HG03342 (cell line): ENCODE results near the gene FBLN2.

Source experiments
- ATAC-seq: cut with Tn5 transposase; IDR thresholded peaks from one replicate; pipeline ENCODE4 v1.9.1; 2021; ENCODE audit warnings: mild to moderate bottlenecking, moderate library complexity; ENCODE audit not compliant: unreplicated experiment

The FBLN2 gene

DNA sequence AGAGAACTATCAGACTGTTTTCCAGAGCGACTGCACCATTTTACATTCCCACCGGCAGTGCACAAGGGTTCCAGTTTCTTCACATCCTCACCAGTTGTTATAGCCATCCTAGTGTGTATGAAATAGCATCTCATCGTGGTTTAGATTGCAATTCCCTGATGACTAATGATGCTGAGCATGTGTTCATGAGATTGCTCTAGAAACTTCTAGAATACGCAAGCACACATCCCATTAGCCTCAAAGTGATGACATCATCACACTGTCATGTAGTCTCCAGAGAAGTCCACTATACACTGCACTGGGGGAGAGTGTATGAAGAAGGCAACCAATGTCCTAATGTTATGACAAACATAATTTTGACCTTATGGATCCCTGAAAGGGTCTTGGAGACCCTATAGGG is 30.1 kb downstream of the FBLN2 start:
- ATAC-seq: no peak

DNA sequence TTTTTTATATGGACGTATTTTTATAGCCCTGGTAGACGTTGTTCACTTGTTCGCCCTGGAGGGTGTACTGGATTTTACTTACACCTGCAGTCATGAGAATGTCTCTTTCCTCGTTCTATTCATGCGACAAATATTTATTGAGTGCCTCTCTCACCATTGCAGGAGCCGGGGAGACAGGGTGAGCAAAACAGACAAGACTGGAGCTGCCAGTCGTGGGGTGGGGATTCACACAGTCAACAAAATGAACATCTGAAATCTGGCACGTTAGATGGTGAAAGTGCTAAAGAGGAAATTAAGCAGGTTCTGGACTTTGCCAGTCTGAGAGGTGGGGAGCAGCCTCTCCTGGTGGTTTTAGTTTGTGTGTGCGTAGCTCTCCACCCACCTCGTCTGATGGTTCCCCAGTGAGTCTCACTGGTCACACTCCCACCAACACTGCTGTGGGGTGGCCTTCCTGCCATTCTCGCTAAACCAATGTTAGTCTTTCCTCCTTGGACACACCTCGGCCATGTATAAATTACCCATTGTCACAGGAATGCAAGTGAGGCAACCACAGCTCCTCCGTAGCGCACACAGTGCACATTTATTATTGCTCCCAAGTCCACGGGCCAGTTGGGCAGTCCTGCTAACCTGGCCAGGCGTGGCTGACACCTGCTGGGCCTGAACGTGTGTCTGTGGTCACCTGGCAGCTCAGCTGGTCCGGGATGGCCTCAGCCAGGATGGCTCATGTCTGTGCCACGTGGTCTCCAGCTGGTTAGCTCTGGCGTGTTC is 31.5 kb downstream of the FBLN2 start:
- no peak for ATAC-seq

DNA sequence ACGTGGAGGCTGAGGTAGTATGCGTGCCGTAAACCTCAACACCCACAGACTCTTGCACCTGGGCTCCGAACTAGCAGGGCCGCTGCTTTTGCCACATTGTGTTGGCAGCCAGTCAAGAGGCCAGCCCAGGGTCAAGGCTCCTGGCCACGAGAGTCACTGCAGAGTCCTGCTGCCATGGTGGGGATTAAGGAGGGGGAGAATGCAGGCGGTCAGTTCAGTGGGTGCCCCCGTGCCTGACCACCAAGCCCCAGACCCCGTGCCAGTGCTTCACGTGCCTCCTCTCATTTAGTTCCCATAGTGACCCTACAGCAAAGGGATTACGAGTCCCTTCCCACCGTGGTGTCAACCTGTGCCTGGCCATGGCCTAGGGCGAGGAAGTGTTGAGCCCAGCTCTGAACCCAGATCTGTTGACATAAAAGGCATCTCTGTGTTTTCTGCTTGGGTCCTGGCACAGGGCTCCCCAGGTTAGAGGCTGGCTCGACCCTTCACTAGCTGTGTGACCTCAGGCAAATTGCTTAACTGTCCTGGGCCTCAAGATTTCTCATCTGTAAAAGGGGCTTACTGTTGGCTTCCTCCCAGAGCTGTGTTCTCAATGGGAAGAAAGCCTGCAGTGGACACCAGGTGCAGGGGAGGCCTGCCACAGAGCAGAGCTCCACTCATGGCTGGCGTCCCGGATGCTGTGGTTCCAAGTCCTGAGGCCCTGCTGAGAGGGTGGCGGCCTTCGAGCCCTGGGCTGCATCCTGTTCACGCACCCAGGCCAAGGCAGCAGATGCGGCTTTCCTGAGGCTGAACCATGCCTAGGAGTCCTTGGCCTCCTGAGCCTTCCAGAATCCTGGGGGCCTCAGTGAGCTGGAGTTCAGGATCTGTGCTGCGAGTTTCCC is 32.8 kb downstream of the FBLN2 start:
- no peak for ATAC-seq

DNA sequence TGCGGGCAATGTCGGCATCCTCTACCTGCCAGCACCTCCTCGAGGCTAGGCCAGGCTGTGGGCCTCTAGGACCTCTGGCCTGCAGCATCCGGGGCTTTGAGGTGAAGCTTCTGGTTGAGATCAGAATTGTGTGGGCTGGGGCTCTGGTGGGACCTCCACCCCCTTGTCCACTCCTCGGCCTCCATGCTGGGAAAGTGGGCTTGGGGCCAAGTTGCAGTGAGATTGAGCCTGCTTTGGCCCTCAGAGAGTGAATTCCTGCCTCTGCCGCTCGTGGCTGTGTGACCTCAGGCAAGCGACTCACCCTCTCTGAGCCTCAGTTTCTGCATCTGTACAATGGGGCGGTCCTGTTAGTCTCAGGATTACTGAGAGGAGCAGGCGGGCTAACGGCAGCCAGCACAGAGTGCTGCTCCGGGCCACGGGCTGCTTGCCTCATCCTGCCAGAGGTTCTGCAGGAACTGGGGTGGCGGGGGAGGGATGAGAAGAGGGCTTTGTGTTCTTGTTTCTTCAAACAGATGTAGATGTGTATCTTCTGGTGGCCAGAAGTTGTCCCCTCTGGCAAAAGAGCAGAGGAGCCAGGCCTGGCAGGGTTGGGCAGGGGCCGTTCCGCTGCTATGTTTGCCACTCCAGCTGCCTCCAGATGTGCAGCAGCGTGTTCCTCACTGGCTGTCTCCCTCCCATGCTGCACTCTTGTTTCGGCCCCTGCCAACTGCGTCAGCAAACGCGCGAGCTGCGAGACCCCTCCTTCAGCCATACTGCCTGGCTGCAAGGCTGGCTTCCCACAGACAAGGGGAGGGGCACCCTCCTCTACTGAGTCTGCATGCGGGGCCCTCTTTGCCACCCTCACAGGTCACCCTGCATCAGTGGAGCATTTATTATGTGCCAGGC is 33.7 kb downstream of the FBLN2 start:
- ATAC-seq: no peak

DNA sequence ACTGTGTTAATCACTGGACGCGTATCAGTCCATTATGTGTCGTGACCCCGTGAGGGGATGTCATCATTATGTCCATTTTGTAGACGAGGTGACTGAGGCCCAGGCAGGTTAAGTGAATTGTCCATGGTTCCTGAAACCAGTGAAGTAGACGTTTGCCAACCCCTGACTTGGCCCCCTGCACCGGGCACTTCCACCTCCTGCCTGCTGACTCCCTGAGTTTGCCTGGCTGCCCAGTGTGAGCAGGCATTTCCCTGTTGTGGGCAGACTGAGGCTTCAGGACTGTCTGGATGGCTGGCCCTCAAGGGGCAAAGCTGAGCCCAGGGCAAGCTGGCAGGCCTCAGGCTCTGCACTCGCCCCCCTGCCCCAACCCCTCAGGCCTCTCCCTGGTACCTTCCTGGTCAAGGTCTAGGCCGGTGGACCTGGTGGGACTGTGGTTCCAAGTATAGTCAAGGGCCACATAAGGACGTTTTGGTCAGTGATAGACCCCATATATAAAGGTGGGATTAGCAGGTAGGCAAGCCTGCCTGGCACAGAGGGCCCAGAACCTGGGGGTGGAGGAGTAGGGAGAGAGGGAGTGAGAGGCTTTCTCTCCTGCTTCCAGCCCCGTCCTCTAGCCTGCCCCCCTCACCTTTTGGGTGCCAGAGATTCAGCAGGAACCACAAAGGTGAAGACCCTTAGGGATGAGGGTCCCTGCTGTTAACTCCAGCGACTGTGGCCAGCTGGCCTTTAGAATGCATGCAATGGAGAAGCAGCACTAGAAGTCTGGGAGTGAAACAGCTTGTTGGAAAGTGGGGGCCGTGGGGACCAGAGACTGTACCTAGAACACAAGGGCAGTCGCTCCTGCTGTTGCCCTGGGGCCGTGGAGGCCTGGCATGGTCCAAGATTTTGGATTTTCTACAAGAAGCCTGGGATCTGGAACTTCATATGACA is 34.6 kb downstream of the FBLN2 start:
- no peak for ATAC-seq

DNA sequence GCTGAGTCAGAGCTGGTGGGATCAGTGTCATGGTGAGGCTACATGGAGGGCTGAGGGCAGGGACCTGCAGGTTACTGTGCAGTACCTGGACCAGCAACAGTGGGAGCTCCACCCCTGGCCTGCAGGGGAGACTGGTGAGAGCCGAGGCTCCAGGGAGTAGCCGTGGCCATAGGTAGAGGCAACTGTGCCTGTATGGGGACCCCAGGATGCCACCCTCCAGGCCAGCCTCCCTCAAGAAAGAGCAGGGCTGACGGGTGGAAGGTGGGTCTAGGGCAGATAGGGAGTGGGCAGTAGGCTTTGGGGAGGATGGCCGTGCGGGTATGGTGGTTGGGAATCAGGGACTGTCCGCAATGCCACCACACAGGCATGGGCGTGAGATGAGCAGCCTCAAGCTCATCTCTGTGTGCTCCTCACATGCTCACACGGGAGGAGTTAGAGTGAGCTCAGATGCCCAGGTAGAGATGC is 35.5 kb downstream of the FBLN2 start:
- no peak for ATAC-seq

DNA sequence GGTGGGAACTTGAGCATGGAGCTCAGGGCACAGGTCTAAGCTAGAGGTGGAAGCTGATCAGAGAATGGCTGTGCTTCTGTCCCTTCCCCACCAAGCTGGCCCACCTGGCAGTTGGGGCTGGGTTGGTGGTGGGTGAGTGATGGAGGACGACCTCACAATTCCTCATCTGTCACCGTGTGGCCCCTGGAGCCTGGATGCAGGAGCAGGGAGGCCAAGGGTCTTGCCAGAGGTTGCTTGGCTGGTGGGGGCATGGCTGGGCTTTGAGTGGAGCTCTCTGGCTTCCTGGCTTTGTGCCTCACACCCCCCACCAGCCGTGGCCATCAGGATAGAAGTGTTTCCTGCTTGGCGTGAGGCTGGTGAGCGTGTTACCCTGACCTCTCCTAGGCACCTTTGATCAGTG is 36.0 kb downstream of the FBLN2 start:
- no peak for ATAC-seq

DNA sequence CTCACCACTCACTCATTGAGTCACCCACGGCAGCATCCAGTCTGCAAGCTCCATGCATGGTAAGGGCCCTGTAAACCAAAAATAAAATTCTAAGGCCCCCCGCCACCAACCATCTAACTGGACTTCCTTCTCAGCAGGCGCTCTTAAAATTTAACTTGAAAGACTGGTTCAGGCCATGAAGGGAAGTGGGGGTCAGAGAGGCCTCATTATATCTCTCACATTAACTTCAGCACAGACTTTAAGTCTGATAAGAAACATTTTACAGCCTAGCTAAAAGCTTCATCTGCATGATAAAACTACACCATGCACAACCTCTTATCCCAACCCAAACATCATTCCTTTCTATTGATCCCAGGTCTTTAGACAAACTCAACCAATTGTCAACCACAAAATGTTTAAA is 38.5 kb downstream of the FBLN2 start:
- ATAC-seq: no peak

DNA sequence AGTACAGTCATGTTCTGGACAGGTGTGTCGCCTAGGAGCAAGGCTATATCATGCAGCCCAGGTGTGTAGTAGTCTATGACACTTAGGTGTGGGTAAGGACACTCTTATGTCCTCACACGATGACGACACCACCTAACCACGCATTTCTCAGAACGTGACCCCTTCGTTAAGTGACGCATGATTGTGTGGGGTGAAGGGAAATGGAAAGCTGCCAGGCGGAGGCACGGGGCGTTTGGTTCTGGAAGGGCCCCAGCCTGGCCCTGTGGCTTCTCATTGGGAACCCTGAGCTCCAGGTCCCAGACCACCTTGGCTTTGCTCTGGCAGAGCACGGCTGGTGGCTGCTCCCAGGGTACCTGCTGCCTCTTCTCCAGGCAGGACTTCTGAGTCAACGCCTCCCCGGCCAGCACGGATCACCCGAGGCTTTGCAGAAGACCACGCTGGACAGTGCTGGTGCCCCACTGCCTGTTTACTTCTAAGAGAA is 39.3 kb downstream of the FBLN2 start:
- ATAC-seq: no peak

DNA sequence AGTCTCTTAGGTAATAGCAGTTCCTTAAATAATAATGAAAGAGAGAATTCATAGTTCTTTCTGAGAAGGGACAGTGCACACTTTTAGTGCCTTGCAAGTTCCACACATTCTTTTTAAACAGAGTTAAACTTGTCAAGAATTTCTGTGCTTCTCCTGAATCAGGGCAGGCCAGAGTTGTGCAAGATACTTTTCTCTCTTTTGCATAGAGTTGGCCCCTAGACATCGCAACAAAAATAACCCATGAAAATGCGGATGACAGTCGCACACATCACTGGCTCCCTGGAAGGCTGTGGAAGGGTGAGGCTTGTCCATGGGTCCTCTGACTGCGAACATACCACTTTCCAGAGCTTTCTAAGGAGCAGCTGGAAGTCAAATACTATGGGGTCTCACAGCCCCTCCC is 40.1 kb downstream of the FBLN2 start:
- ATAC-seq: no peak

DNA sequence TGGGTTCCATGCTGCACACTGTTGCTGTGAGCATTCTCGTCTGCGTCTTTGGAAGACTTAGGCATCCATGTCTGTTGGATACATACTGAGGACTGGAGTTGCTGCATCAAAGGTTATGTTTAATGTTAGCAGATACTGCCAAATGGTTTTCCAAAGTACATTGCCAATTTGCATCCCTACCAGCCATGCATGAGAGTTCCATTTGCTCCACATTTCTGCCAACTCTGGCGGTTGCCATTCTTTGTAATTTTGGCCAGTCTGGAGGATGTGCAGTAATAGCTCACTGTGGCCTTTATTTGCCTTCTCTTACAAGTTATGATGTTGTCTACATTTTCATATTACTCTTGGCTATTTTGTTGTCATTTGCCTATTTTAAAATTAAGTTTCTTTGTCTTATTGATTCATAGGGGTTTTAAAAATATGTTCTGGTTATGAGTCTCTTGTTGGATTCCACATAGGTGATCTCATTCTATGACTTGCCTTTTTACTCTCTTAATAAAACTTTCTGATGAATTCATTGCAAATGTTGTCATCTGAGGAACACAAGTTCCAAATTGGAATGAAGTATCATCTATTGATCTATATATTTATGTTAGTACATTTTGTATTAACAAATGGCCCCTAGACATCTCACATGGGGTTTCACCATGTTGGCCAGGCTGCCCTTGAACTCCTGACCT is 42.1 kb downstream of the FBLN2 start:
- ATAC-seq: no peak

DNA sequence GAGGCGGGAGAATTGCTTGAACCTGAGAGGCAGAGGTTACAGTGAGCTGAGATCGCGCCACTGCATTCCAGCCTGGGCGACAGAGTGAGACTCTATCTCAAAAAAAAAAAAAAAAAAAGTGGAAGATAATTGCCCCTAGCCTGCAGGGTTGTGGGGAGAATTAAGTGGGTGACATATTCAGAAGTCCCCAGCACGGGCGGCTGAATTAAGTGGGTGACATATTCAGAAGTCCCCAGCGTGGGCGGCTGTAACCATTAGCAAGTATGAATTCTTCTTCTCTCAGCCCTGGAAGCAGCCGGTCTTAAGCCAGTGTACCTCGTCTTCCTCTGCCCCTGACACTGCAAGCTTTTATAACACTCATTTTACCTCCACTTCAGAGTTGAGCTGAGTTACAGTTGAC is 44.7 kb downstream of the FBLN2 start:
- ATAC-seq: no peak

DNA sequence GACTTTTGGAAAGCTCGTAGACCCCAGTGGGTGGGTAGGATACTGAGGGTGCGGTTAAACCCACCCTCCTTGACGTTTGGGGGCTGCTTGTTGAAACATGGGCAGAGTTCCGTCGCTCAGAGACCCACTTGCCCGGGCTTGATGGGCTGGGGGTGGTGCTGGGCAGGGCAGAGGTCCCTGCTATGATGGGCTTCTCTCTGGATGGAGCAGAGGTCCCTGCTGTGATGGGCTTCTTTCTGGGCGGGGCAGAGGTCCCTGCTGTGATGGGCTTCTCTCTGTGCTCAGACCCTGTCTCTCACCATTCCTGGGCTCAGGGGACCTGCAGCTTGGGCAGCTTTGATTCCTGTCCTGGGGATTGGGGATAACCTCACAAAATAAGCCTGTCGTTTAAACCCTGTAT is 45.2 kb downstream of the FBLN2 start:
- no peak for ATAC-seq

DNA sequence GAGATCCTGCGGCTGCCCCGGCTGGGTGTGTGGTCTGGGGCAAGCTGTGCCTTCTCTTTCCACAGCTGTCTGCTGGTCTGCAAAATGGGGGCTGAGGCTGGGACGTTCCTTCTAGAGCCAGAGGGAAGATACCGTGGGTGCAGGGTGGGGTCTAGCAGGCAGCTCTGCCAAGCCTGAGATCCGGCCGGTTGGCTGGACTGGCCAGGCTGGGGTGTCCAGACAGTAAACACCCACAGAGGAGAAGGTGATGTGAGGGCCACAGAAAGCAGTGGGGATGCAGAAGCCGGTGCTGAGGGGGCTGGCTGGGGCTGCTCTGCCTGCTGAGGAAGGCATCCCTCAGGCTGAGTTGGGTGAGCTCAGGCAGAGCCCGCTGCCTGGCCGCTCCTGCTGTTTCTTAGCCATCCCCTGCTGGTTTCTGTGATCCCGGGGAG is 46.1 kb downstream of the FBLN2 start:
- ATAC-seq: no peak

DNA sequence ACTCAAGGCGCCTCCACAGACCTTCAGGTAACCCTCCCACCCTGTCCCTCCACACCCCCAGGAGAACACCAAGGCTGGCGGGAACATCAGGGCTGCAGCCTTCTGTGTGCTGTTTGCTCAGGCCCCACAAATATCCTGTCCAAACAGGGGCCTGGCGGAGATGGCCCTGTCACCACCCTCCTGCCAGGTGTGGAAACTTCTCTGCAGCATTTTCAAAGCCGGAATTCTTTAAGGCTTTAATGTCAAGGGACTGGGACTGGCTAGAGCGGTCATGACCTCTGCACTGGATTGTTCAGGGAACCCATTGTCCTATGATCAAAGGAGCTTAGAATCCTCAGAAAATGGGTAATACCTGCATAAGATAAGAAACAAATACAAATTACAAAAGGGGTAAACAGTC is 46.6 kb downstream of the FBLN2 start:
- no peak for ATAC-seq

DNA sequence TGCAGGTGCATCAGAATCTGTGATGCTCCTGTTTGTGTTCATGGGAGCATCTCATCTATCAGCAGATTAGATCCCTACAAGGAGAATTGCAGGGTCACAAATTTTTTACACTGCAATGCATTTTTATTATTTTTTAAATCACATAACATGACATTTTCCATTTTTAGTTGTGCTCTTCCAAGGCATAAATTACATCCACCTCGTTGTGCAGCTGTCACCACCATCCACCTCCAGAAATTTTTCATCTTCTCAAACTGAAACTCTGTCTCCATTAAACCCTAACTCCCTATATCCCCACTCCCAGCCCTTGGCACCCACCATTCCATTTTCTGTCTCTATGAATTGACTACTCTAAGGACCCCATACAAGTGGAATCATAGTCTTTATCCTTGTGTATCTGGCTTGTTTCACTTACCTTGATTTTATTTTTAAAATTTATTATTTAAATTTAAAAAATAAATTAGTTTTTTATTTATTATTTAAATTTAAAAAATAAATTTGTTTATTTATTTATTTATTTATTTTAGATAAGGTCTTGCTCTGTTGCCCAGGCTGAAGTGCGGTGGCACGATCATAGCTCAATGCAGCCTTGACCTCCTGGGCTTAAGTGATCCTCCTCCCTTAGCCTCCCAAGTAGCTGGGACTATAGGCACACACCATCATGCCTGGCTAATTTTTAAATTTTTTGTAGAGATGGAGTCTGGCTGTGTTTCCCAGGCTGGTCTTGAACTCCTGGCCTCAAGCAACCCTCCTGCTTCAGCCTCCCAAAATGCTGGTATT is 47.7 kb downstream of the FBLN2 start:
- ATAC-seq: no peak

DNA sequence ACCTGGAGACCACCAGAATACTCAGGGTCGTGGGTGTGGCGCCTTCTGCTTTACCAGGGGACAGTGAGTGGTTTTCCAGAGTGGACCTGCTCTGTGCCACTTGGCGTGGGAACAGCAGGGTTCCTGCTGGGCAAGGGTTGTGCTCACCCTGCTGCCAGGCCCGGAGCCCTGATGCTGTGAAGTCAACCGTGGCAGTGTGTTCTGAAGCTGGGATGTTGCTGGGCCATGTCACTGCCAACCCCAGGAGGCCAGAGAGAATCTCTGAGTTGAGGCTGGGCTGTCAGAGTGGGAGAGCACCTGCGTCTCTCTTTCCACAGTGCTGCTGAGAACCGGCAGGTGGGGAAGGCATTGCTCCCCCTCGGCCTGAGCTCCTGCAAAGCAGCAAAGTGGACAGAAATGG is 48.7 kb downstream of the FBLN2 start:
- no peak for ATAC-seq

DNA sequence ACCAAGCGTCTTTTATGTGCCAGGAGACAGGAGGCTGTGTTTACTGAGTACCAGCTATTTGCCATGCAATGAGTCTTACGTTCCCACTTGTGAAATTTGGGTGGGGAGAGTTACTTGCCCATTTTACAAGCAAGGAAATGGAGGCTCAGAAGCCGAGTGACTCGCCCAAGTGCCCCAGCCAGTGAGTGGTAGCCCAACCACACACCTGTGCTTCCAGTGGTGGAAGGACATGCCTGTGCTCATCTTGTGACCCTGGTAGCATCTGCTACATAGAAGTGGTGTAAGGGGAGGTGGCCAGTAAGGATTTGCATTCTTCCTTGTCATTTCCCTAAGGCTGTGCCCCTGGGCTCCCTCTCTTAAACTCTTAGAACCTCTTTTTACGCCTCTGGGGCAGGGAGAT is 49.3 kb downstream of the FBLN2 start:
- no peak for ATAC-seq
